Measurements from ENCODE around the gene TMEM117.
"Not testable (repeated sequence)": the region's sequence is repeated elsewhere in the genome, so short reads cannot be mapped to it uniquely, and the experiment has no call there.

Gene TMEM117

DNA sequence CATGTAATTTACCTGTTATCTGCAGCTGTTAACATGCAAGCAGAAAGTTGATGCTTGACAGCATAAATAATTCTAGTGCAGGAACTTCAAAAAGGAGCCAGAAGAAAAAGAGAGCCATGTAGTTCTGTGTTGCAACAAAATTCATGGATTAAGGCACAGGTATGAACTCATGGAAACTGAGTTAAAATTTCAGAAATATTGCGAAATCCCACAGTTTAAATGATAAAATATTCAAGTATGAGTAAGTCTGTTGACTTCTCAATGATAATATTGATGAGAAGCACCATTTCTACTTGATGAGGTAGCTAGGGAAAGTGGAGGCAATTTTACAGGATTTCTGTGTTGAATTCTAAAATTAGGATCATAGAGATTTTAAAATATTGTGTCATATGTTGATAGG, 290.9 kb downstream of the TMEM117 start:
- DNase-seq = no peak

GRCh38 chr12:44127966-44128710, 292.3 kb downstream of the TMEM117 start:
- DNase-seq = no peak

DNA sequence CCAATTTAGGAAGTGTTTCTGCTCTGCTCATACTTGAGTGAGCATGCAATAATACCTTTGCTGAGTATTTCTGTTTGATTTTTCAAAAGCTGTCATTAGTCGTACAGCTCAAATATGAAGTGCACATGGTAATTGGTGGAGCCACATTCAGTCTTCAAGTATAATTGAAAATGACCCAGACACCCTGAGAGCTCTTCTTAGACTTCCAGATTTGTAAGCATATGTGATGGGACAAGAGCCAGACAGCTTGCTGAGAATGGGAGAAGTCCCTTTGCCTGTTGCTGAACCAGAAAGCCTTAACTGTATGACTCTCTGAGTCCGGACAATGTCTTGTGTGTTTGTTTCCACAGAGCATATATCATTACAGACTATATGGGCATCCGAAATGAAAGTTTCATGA, 307.3 kb downstream of the TMEM117 start:
- DNase-seq = no peak

- no peak for DNase-seq
Measured at GRCh38 chr12:44148936-44149335, 313.1 kb downstream of the TMEM117 start.

GRCh38 chr12:44154128-44154527, 318.2 kb downstream of the TMEM117 start:
- DNase-seq = no peak

GRCh38 chr12:44155358-44155757, 319.5 kb downstream of the TMEM117 start:
- DNase-seq = no peak

GRCh38 chr12:44157359-44157758, 321.5 kb downstream of the TMEM117 start:
- DNase-seq = no peak

GRCh38 chr12:44158746-44159145, 322.9 kb downstream of the TMEM117 start:
- DNase-seq = no peak

DNA sequence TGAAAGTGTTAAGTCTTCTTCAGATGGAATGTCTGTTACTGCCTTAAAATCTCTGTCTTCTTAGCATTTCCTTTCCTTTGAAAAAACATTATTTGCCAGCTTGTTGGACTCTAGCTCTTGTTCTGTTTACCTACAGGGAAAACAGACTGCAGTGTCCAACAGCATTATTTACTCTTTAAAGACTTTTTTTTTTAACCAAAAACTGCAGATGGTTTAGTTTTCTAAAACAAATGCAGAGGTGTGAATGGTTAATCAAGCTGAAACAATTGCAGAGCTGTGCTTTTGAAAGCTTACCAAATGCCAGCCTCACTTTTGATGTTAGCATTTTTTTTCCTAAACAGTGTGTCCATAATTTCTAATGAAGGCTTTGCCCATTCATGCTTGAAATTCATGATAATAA, 323.3 kb downstream of the TMEM117 start:
- DNase-seq = peak; percentile 30

DNA sequence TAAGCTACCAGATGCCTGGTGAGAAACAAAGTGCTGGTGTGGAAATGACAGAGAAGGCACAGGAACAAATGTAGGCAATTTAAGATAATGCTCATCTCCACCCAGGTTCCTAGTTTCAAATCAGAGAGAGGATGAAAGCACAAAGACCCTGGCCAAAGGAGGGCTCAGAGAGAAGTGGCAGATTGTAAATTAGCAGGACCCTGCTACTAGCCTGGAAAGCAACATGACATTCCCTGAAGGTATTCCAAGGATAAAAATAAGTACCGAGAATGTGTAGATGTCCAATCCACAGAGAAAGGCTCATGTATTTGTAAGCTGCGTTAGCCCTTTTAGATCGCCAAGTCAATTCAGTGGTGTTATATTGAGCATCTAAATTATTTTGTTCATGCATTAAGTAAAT, 324.0 kb downstream of the TMEM117 start:
- no peak for DNase-seq

DNA sequence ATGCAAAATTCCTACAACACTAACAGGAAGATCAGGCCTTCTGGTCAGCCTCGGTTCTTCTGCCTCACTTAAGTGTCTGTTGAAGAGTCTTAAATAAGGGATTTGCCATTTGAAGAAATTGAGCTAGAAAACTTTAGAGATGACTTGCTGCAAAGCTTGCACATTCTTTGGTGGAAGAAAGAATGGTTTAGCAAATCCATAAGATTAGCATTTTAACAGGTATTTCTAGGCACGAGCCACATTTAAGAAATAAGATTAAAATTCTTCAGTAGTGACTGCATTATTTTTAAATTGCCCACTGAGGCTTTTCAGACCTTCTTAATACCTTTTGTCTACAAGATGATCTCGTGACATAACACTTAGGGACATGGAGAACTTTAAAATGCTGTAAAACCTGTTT, 327.1 kb downstream of the TMEM117 start:
- DNase-seq = no peak

DNA sequence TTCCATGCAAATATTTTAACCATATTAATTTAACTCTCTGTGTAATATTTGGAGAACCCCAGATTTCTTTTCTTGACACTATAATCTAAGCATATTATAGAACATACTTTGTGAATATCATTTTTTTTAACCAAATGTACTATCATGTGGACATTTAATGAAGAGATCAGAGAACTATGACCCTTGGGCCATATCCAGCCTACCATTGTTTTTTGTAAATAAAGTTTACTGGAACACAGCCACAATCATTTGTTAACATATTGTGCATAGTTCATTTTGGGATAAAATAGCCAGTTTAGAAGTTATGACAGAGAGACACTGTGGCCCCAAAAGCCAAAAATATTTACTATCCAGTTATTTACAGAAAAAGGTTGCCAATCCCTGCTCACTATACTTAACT, 338.2 kb downstream of the TMEM117 start:
- DNase-seq = no peak

DNA sequence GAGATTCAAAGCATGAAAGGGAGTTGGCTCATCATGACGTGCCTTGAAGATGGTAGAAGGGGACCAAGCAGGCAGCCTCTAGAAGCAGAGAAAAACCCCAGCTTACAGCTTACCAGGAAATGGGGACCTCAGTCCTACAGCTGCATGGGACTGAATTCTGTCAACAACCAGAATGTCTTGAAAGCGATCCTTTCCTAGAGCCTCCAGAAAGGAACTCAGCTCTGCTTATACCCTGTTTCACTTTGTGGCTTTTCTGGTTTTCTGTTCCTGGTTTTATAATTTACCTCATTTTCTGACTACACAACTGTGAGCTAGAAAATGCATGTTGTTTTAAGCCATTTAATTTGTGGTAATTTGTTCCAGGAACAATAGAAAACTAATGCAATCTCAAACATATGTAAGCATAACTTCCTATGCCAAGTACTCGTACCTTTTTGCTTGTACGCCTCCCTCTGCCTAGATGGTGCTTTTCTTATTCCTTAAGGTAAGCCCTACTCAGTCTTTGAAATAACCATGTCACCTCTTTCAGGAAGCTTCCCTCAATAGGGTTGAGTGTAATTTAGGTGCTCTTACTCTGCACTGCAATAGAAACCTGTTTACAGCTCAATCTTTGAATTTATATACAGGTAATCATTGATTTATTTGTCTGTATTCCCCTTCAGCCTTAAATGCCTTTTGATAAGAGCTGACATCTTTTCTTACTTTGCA, 348.8 kb downstream of the TMEM117 start:
- no peak for DNase-seq

- no peak for DNase-seq
Measured at GRCh38 chr12:44193281-44193680, 357.4 kb downstream of the TMEM117 start.

DNA sequence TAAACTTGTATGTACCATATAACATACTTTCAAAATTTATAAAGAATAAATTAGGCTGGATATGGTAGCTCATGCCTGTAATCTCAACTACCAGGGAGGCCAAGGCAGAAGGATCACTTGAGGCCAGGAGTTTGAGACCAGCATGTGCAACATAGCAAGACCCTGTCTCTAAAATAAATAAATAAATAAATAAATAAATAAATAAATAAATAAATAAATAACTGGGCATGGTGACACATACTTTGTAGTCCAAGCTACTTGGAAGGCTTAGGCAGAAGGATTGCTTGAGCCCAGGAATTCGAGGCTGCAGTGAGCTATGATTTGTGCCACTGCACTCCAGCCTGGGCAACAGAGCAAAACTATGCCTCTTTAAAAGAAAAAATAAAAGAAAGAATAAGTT, 359.8 kb downstream of the TMEM117 start:
- DNase-seq = not testable (repeated sequence)

- DNase-seq = no peak
Measured at GRCh38 chr12:44206045-44206444, 370.2 kb downstream of the TMEM117 start.

DNA sequence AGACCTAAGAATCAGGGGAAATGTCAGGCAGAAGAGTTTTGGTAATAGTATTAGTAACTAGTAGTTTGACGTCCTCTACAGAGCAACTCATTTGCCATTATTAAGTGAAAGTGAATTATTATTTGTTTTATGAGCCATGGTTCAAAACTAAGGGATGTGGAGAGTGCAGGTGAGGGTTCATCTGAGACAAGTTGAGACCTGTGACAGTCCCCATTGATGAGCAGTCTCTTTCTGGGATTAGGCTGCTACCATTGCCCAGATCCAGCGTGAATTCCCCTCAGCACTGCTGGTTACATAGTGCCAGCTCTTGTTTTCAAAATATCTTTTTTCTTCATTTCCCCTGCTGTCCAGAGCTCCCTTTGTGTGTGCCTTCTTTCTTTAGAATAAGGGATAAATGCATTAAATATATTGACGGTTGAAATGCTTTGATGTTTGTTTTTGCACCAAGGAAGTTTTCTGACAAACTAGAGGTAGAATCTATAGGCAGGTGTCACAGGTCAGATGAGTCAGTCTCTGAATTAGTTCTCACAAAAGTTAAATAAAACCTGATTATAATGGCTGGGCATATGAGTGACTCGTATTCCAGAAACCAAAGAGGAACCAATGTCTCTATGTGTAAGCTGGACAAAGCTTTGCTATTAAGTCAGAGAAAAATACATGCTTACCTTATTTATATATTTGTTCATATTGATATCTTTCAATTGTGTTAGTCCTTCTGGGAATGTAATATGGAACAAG, 381.4 kb downstream of the TMEM117 start:
- no peak for DNase-seq

GRCh38 chr12:44223736-44224135, 387.9 kb downstream of the TMEM117 start:
- DNase-seq = no peak

DNA sequence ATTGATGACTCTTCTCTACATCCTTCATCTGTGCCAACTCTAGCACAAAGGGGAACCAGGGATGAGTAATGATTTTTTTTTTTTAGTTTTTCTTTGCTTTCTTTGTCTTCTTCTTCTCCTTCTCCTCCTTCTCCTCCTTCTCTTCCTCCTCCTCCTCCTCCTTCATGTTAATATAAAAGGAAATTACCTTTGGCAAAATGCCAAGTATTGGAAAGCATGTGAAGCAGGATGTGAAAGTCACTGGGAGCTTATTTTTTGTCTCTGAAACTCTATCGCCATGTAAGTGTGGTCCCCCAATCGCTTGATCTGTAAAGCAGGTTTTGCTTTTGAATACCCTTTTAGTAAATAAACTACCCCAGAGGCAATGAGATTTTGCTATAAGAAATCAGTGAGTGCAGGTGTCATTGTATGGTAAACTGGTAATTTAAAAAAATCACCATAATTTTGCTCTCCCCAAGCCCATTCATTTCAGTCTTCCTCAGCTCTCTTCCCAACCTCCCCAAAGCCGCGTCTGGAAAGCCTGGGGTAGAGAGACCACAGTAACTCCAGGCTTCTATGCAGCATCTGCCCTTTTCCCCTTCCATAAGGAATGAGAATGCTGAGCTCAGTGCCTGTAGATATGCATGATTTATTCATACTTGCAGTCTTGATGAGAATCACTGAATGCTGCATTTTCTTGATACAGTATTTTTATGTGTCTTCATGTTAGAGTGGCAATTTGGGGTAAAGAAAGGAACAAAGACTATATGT, 388.7 kb downstream of the TMEM117 start:
- no peak for DNase-seq

DNA sequence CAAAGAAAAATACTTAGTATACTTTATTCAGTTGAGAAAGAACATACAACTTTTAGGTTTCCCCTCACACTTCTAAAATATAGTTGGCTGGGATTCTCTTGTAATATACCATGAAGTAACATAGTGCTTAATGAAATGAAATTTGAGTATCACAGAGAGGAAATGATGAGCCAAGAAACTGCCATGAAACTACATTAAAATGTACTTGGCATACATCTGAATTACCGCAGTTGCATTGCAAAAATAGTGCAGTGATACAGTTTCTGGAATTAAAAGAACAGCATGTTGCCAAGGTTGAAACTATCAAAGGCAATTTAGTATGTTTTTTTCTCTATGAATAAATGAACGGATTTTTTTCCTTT, 389.2 kb downstream of the TMEM117 start:
- no peak for DNase-seq

DNA sequence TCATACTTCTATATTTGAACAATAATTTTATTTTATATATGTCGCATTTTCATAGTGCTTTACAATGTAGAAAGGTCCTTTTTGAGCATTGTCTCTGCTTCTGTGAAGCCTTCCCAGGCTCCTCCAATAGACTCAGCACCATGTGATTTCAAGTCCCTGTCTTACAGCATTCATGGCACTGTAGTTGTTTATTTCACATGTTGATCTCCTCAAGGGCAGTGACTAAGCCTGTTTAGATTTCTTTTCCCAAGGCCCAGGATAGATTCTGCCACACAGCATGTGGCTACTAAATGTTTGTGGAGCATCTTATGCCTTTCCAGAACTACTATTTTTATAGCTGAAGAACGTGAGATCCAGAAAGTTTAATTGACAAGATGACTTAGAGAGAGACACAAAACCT, 391.7 kb downstream of the TMEM117 start:
- DNase-seq = no peak

GRCh38 chr12:44229846-44230245, 394.0 kb downstream of the TMEM117 start:
- no peak for DNase-seq

DNA sequence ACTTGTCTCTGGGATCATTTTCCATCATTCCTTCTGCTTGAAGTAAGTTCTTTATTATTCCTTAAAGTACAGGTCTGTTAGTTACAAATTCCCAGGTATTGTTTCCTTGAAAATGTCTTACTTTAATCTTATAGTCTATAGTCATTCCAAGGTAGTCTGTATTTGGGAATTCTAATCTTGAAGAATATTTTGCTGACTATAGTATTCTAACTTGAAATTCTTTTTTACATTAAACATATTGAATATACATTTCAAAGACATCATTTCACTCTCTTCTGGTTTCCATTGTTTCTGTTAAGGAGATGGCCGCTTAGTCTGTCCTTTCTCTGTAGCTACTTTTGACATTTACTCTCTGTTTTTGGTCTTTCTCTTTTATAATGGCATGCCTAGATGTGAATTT, 399.8 kb downstream of the TMEM117 start:
- DNase-seq = no peak
